ENCODE data around the gene UGT1A4. TPM values are rescaled to one million over a fixed set of nuclear protein-coding genes. Genes with fewer than 3 reads are reported as not detected.

UGT1A4 gene
- total RNA-seq, 1 experiment from 2014 or later, result 73.6 TPM

DNA sequence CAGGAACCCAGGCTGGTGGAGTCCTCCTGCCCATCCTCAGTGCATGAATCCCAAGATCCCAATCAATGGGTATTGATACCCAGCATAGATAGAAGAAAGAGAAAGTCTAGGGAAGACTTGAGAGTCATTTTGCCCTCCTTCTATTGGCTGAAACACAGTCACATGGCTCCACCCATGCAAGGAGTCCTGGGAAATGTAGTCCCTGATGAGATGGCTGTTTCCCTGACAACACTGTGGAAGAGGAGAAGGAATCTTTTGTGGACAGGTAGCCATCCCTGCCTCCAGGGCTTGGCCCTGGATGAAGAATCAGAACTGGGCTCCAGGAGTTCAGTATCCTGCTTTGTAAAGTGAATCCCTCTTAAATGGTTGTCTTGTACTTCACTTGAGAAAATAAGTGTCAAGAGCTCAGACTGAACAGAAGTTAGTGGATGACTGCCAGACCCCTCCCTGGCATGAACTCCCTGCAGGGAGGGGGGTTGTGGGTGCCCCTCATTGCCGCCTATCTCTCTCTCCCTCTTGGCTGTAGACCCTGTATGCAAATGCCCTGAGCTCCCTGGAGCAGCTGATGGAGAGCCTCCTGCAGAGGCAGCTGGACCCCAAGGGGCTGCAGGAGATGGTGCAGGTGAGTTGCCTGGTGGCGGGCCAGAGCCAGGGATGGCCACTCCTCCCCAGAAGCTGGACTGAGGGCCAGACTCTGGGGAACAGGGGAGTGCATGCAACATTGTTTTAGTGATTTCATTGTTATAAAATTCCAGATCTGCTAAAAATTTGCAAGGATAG is 95.7 kb downstream of the UGT1A4 start:
- Histone ChIP-seq H3K4me1 (replicated peaks; ENCODE audit: insufficient read depth) (no peaks in the 10 kb centered on the region), H3K4me3 (no peak overlapping the region), H3K36me3 (ENCODE audit: low read depth) (no peaks in the 10 kb centered on the region), H3K4me2 (no peak overlapping the region), H3K79me2 (ENCODE audit: low read depth) (no peaks in the 10 kb centered on the region), H2AFZ (no peak overlapping the region), H3F3A (ENCODE audit: insufficient read depth, low read depth) (no peaks in the 10 kb centered on the region), H4K20me1 (ENCODE audit: insufficient read depth) (no peaks in the 10 kb centered on the region), H3K9me2 (ENCODE audit: insufficient read depth) (no peaks in the 10 kb centered on the region), H3K27ac (no peak overlapping the region), H3K27me3 (ENCODE audit: insufficient read depth, low read depth) (no peaks in the 10 kb centered on the region), H3K9me3 (ENCODE audit: insufficient read depth, low read depth) (no peaks in the 10 kb centered on the region)
- no peak for DNase-seq
- ChIA-PET POLR2A (ENCODE audit: unreplicated experiment) (interaction anchor here (0.7 kb wide), 1 partner anchor 390 kb away, joined by 4 read pairs; no protein-coding TSS in a partner anchor), CTCF (interaction anchor here (1.6 kb wide), 1 partner anchor 19 kb away, joined by 5 read pairs; no protein-coding TSS in a partner anchor)
- TF ChIP-seq, protein P1, sequence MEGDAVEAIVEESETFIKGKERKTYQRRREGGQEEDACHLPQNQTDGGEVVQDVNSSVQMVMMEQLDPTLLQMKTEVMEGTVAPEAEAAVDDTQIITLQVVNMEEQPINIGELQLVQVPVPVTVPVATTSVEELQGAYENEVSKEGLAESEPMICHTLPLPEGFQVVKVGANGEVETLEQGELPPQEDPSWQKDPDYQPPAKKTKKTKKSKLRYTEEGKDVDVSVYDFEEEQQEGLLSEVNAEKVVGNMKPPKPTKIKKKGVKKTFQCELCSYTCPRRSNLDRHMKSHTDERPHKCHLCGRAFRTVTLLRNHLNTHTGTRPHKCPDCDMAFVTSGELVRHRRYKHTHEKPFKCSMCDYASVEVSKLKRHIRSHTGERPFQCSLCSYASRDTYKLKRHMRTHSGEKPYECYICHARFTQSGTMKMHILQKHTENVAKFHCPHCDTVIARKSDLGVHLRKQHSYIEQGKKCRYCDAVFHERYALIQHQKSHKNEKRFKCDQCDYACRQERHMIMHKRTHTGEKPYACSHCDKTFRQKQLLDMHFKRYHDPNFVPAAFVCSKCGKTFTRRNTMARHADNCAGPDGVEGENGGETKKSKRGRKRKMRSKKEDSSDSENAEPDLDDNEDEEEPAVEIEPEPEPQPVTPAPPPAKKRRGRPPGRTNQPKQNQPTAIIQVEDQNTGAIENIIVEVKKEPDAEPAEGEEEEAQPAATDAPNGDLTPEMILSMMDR (conservative IDR thresholded peaks at IDR 0.05), result no peak
- no peak for TF ChIP-seq EZH2 (IDR thresholded peaks at IDR 0.05; ENCODE audit: low read depth)
- BruUV-seq (replicated peaks), result no TSS peak
- intact Hi-C loops (cut with micrococcal nuclease; ENCODE audit: unreplicated experiment), result no loop called here

DNA sequence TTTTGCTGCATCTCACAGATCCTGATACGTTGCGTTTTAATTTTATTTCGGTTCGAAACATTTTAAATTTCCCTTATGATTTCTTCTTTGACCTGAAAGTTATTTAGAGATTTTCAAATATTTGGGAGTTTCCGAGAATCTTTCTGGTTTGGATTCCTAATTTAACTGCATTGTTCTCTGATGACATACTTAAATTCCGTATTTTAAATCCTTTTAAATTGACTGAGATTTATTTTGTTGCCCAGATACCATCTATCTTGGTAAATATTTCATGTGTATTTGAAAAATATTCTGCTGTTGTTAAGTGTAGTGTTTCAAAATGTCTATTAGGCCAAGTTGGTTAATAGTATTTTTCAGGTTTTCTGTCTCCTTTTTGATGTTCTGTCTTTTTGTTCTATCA is 97.3 kb downstream of the UGT1A4 start:
- DNase-seq, result no peak
- Histone ChIP-seq H3K27ac (no peak overlapping the region), H3K36me3 (ENCODE audit: low read depth) (no peaks in the 10 kb centered on the region), H3K9me2 (ENCODE audit: insufficient read depth) (no peaks in the 10 kb centered on the region), H3F3A (ENCODE audit: insufficient read depth, low read depth) (no peaks in the 10 kb centered on the region), H2AFZ (no peak overlapping the region), H3K4me1 (replicated peaks; ENCODE audit: insufficient read depth) (no peaks in the 10 kb centered on the region), H3K79me2 (ENCODE audit: low read depth) (no peaks in the 10 kb centered on the region), H3K4me2 (no peak overlapping the region), H3K4me3 (no peak overlapping the region), H4K20me1 (ENCODE audit: insufficient read depth) (no peaks in the 10 kb centered on the region), H3K9me3 (ENCODE audit: insufficient read depth, low read depth) (no peaks in the 10 kb centered on the region), H3K27me3 (ENCODE audit: insufficient read depth, low read depth) (no peaks in the 10 kb centered on the region)
- TF ChIP-seq EZH2 (IDR thresholded peaks at IDR 0.05; ENCODE audit: low read depth), result no peak
- TF ChIP-seq, protein P1 (conservative IDR thresholded peaks at IDR 0.05), result no peak
- ChIA-PET POLR2A (ENCODE audit: unreplicated experiment) (no interaction called here), CTCF (no interaction called here)
- no TSS peak for BruUV-seq (replicated peaks)
- intact Hi-C loops (cut with micrococcal nuclease; ENCODE audit: unreplicated experiment), result no loop called here

DNA sequence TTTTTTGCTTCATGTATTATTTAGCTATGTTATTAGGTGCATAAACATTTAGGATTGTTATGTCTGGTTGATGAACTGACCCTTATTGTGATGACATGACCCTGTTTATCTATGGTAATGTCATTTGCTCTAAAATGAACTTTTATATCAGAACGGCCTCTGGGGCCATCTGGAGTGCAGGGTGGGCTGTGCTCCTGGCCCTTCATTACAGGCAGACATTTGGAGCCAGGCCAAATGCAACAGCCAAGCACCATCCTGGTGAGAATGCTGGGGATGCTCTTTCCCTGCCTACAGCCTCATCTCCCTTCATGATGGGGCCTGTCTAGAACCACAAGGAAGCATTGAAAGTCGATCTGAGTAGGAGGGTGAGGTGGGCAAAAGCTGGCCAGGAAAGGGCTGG is 97.8 kb downstream of the UGT1A4 start:
- no peaks in the 10 kb centered on the region for H3F3A ChIP-seq (ENCODE audit: insufficient read depth, low read depth)
- no peaks in the 10 kb centered on the region for H3K27me3 ChIP-seq (ENCODE audit: insufficient read depth, low read depth)
- POLR2A ChIA-PET (ENCODE audit: unreplicated experiment), result no interaction called here
- no peak for DNase-seq
- TF ChIP-seq, protein P1 (conservative IDR thresholded peaks at IDR 0.05), result no peak
- no peak for TF ChIP-seq EZH2 (IDR thresholded peaks at IDR 0.05; ENCODE audit: low read depth)
- H4K20me1 ChIP-seq (ENCODE audit: insufficient read depth), result no peaks in the 10 kb centered on the region
- no peak overlapping the region for H2AFZ ChIP-seq
- no peak overlapping the region for H3K27ac ChIP-seq
- BruUV-seq (replicated peaks), result no TSS peak
- H3K4me2 ChIP-seq, result no peak overlapping the region
- CTCF ChIA-PET, result no interaction called here
- H3K9me2 ChIP-seq (ENCODE audit: insufficient read depth), result no peaks in the 10 kb centered on the region
- no peak overlapping the region for H3K4me3 ChIP-seq
- no peaks in the 10 kb centered on the region for H3K36me3 ChIP-seq (ENCODE audit: low read depth)
- intact Hi-C loops (cut with micrococcal nuclease; ENCODE audit: unreplicated experiment), result no loop called here
- no peaks in the 10 kb centered on the region for H3K79me2 ChIP-seq (ENCODE audit: low read depth)
- H3K4me1 ChIP-seq (replicated peaks; ENCODE audit: insufficient read depth), result no peaks in the 10 kb centered on the region
- no peaks in the 10 kb centered on the region for H3K9me3 ChIP-seq (ENCODE audit: insufficient read depth, low read depth)
